ENCODE results near the gene PSMB2. TPM values are rescaled to one million over a fixed set of nuclear protein-coding genes. Genes with fewer than 3 reads are reported as not detected.

Gene PSMB2
- total and polyA plus RNA-seq, 2 of the 8 experiments (the other 6 are each of a cell fraction or from before 2014, with no cell fraction given): 91.4 to 101 TPM

- no peak overlapping the region for H3K27ac ChIP-seq (ENCODE audit: low read depth, low read length)
- no peak overlapping the region for H3K18ac ChIP-seq (ENCODE audit: extremely low read depth, low read length)
- H2BK120ac ChIP-seq (replicated peaks; ENCODE audit: low read depth, low read length): no peak overlapping the region
- H3K23me2 ChIP-seq (ENCODE audit: low read depth, low read length): no peaks in the 10 kb centered on the region; the same call in 1 of the 2 replicates
- H3K27me3 ChIP-seq (replicated peaks in 1 of 4; ENCODE audit: control insufficient read depth in 3 of 4, extremely low read depth in 1 of 4, insufficient read depth in 3 of 4, low read length in 3 of 4): peaks cover 0 to 2% (median 0%) of the 10 kb centered on the region in 4 experiments; a peak in 1 of 7 replicates
- H2BK5ac ChIP-seq (ENCODE audit: low read depth, low read length): no peak overlapping the region
- no peak overlapping the region for H2AK5ac ChIP-seq (ENCODE audit: low read depth, low read length)
- no peaks in the 10 kb centered on the region for H3K79me2 ChIP-seq (ENCODE audit: control insufficient read depth in 1 of 2, insufficient read depth in 2 of 2, low read length in 2 of 2)
- no peak overlapping the region for H2AFZ ChIP-seq (ENCODE audit: low read length)
- no peak overlapping the region for H4K91ac ChIP-seq (replicated peaks; ENCODE audit: insufficient read length, low read length)
- H3K56ac ChIP-seq (replicated peaks; ENCODE audit: insufficient read length, low read depth, low read length): no peak overlapping the region
- H2BK15ac ChIP-seq (ENCODE audit: low read length): no peak overlapping the region
- 74% methylated on average over 6 of the region's 6 CpGs; no CpG with 5 or more reads in 1 of the 2 experiments for WGBS, 2 experiments (ENCODE audit: extremely low coverage in 1 of 2, insufficient coverage in 1 of 2, insufficient read length in 1 of 2, insufficient replicate concordance in 2 of 2, low coverage in 1 of 2, low lambda C conversion rate in 2 of 2, missing lambda C conversion rate in 1 of 2)
- 0 out of 2 replicates have a peak, but pooled peaks cover 2% of the 10 kb centered on the region for H3K79me1 ChIP-seq (ENCODE audit: low read depth, low read length)
- H3K4ac ChIP-seq (replicated peaks; ENCODE audit: insufficient read length, low read depth, low read length): no peak overlapping the region
- no peak overlapping the region for H3K4me3 ChIP-seq (ENCODE audit: extremely low read depth in 1 of 4, insufficient read depth in 2 of 4, low read depth in 3 of 4, low read length in 4 of 4)
- no peaks in the 10 kb centered on the region for H3K36me3 ChIP-seq (ENCODE audit: control insufficient read depth in 2 of 4, insufficient read depth in 4 of 4, low read length in 3 of 4)
- FAIRE-seq: no peak
- no peak overlapping the region for H2BK12ac ChIP-seq (ENCODE audit: low read depth, low read length)
- H4K8ac ChIP-seq (ENCODE audit: extremely low read depth, insufficient read depth, low read length): no peak overlapping the region
- no peak for DNase-seq (ENCODE audit: low read depth in 1 of 2, low spot score in 2 of 2)
- CTCF ChIA-PET (ENCODE audit: partially characterized antibody): interaction anchor here (0.5 to 0.9 kb wide), 2 partner anchors 19 to 128 kb away, joined by 3 to 4 read pairs; no protein-coding TSS in a partner anchor
- H3K4me1 ChIP-seq (replicated peaks in 1 of 4; ENCODE audit: control insufficient read depth in 3 of 4, insufficient read depth in 4 of 4, low read length in 3 of 4): peaks cover 0 to 8% (median 3%) of the 10 kb centered on the region in 4 experiments; a peak in 3 of 7 replicates
- TF ChIP-seq POLR2A (IDR thresholded peaks at IDR 0.05; ENCODE audit: control extremely low read depth in 1 of 2, low read depth in 2 of 2, low read length in 2 of 2): no peak
- no peak for TF ChIP-seq SIN3A (conservative IDR thresholded peaks at IDR 0.05 in 1 of 2, IDR thresholded peaks at IDR 0.05 in 1 of 2; ENCODE audit: low read depth in 1 of 2, low read length in 2 of 2)
- no peak for TF ChIP-seq SUZ12 (IDR thresholded peaks at IDR 0.05; ENCODE audit: low read length)
- no peak for TF ChIP-seq CREB1 (IDR thresholded peaks at IDR 0.05)
- POLR2A ChIA-PET (ENCODE audit: partially characterized antibody): interaction anchor here (1.1 to 1.5 kb wide), 2 partner anchors 10 kb away, joined by 4 read pairs; no protein-coding TSS in a partner anchor
- no peak overlapping the region for H3K23ac ChIP-seq (ENCODE audit: insufficient read length)
- H3K9ac ChIP-seq (replicated peaks in 1 of 4; ENCODE audit: extremely low read depth in 1 of 4, low read depth in 3 of 4, low read length in 3 of 4): no peak overlapping the region
- no peaks in the 10 kb centered on the region for H3K9me3 ChIP-seq (ENCODE audit: insufficient read depth in 2 of 2, low read depth in 1 of 2, low read length in 1 of 2)
- no peak overlapping the region for H2BK20ac ChIP-seq (ENCODE audit: low read length)
- no peak overlapping the region for H3K4me2 ChIP-seq (ENCODE audit: insufficient read depth in 1 of 2, low read depth in 2 of 2, low read length in 2 of 2)
- no peak overlapping the region for H4K5ac ChIP-seq (ENCODE audit: insufficient read length, low read depth, low read length)
- H4K20me1 ChIP-seq (replicated peaks in 1 of 2; ENCODE audit: control insufficient read depth in 1 of 2, insufficient read depth in 2 of 2, low read length in 2 of 2): peaks cover 0 to 16% of the 10 kb centered on the region in 2 experiments
- H3K14ac ChIP-seq (ENCODE audit: insufficient read length): no peak overlapping the region
These were observed 53.6 kb downstream of the PSMB2 start for GRCh38 chr1:35587736-35588135.

All from H1 (cell line).